Bronchial epithelial cell (primary cell): ENCODE data around the gene CLDN22. TPM values are rescaled to one million over a fixed set of nuclear protein-coding genes. Genes with fewer than 3 reads are reported as not detected.

Source experiments
- DNase-seq: peaks from one replicate; pipeline ENCODE4 v3.0.0-alpha.2; 2010; ENCODE audit warnings: low read depth
- FAIRE-seq: peaks from 2 replicates; lab custom pipeline; 2011; peaks lifted over from hg19 to GRCh38; lab: Jason Lieb, UNC
- H3K27me3 ChIP-seq: 2 replicates; pipeline ENCODE4 v1.5.1; 2011; ENCODE audit warnings: low read length; ENCODE audit not compliant: control insufficient read depth, insufficient read depth
- H3K36me3 ChIP-seq: 2 replicates; pipeline ENCODE4 v1.5.1; 2011; ENCODE audit warnings: low read length; ENCODE audit not compliant: control insufficient read depth, insufficient read depth
- H3K4me3 ChIP-seq: 2 replicates; pipeline ENCODE4 v1.5.1; 2011; ENCODE audit warnings: mild to moderate bottlenecking, low read depth, low read length, control low read depth
- total RNA-seq: library from RNA; depleted of rRNA; stranded (reverse); fragments of >200 nt; gene quantifications from 2 replicates; pipeline ENCODE4 v1.2.1, GENCODE V29; 2014
- TF ChIP-seq, protein P1 (sequence below): IDR thresholded peaks from 2 replicates; pipeline ENCODE4 v1.5.1; 2011; ENCODE audit warnings: mild to moderate bottlenecking, moderate library complexity, low read length, control low read depth, inconsistent platforms; ENCODE audit not compliant: insufficient read depth, severe bottlenecking

CLDN22 gene
- total RNA-seq, 1 donor from 2014 or later = not detected

- Histone ChIP-seq H3K36me3 (no peaks in the 10 kb centered on the region), H3K4me3 (no peak overlapping the region), H3K27me3 (no peaks in the 10 kb centered on the region)
- no peak for FAIRE-seq
- TF ChIP-seq, protein P1, sequence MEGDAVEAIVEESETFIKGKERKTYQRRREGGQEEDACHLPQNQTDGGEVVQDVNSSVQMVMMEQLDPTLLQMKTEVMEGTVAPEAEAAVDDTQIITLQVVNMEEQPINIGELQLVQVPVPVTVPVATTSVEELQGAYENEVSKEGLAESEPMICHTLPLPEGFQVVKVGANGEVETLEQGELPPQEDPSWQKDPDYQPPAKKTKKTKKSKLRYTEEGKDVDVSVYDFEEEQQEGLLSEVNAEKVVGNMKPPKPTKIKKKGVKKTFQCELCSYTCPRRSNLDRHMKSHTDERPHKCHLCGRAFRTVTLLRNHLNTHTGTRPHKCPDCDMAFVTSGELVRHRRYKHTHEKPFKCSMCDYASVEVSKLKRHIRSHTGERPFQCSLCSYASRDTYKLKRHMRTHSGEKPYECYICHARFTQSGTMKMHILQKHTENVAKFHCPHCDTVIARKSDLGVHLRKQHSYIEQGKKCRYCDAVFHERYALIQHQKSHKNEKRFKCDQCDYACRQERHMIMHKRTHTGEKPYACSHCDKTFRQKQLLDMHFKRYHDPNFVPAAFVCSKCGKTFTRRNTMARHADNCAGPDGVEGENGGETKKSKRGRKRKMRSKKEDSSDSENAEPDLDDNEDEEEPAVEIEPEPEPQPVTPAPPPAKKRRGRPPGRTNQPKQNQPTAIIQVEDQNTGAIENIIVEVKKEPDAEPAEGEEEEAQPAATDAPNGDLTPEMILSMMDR = no peak
- no peak for DNase-seq
Measured at GRCh38 chr4:183345261-183345660, 25.2 kb upstream of the CLDN22 start.

DNA sequence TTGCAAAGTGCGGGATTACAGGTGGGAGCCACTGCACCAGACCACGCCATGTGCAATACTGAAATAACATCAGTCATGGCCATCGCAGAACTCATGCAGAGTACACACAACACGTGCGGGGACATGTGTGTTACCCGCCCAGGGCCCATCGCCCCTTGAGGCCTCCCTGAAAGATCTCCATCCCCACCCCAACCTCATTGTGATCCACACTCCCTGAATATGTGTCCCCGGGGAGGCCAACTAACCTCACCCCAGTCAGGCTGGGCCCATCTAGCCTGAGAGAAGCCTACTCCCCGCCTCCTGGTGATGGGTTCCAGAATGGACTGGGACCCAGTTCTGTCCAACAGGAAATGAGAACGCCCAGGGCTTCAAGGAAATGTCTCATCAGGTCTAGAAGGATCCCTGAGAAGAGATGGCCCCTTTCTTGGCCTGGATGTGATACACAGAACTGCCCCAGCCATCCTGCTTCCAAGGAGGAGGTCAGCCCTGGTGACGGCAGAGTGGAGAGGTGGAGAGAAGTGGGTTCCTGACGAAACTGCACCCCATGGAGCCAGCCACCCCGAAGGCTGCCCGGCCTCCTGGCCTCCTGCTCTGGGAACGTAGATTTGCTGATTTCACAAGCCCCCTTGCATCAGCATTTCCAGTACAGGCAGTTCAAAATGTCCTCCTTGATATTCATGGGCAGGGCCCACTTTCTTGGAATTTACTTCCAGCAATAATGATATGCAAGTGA, 24.6 kb upstream of the CLDN22 start:
- no peak for FAIRE-seq
- TF ChIP-seq, protein P1 = no peak
- H3K27me3 ChIP-seq = no peaks in the 10 kb centered on the region
- no peaks in the 10 kb centered on the region for H3K36me3 ChIP-seq
- H3K4me3 ChIP-seq = no peak overlapping the region
- DNase-seq = no peak

DNA sequence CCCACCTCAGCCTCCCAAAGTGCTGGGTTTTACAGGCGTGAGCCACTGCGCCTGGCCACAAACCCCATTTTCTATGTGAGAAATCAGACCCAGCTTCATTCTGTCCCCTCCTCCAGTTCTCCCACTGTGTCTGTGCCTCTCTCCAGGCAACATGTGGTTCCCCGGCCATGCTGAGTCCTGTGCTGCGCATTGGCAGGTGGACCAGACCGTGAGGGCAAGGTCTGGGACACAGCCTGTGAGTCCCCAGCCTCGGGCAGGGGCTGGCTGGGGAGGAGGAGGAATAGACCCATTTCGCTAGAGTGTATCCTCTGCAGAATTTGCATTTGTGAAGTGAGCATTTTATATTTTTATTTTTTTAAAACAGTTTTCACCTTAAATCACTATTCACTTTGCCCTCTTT, 23.7 kb upstream of the CLDN22 start:
- H3K4me3 ChIP-seq = no peak overlapping the region
- FAIRE-seq = no peak
- no peaks in the 10 kb centered on the region for H3K27me3 ChIP-seq
- H3K36me3 ChIP-seq = no peaks in the 10 kb centered on the region
- DNase-seq = no peak
- TF ChIP-seq, protein P1 = no peak

- Histone ChIP-seq H3K36me3 (no peaks in the 10 kb centered on the region), H3K4me3 (no peak overlapping the region), H3K27me3 (no peaks in the 10 kb centered on the region)
- FAIRE-seq = no peak
- TF ChIP-seq, protein P1 = no peak
- DNase-seq = no peak
Measured at GRCh38 chr4:183342541-183343533, 22.8 kb upstream of the CLDN22 start.

GRCh38 chr4:183337833-183338232, 17.8 kb upstream of the CLDN22 start:
- Histone ChIP-seq H3K4me3 (no peak overlapping the region), H3K36me3 (no peaks in the 10 kb centered on the region), H3K27me3 (no peaks in the 10 kb centered on the region)
- FAIRE-seq (no peak), DNase-seq (no peak)
- TF ChIP-seq, protein P1 = no peak
